Naive thymus-derived CD4-positive, alpha-beta T cell (primary cell): ENCODE measurements around the gene HTR3B. TPM values are rescaled to one million over a fixed set of nuclear protein-coding genes. Genes with fewer than 3 reads are reported as not detected.

Experiments
- ATAC-seq: fragments of 150-1000 bp; cut with Tn5 transposase; 2 replicates; pipeline ENCODE4 v1.10.0; 2021; ENCODE audit warnings: mild to moderate bottlenecking, moderate library complexity
- CTCF ChIA-PET: fragments of 350-600 bp; sonication (Branson Sonifier 250); formaldehyde crosslinking; loops from one replicate; lab custom pipeline; 2021; ENCODE audit warnings: antibody characterized with exemption; lab: Charles Lee
- POLR2A ChIA-PET: fragments of 350-600 bp; sonication (Branson Sonifier 250); formaldehyde crosslinking; loops from one replicate; lab custom pipeline; 2021; ENCODE audit warnings: antibody characterized with exemption, inconsistent platforms; lab: Charles Lee
- DNase-seq, 9 donors: peaks; one replicate each; pipeline versions ENCODE4 v3.0.0 to v3.0.0-alpha.2; 2020 to 2022; ENCODE audit warnings: mixed read lengths in 1 of 9
- H3K27ac ChIP-seq: one replicate; pipeline ENCODE4 v1.7.0; 2013; ENCODE audit warnings: mild to moderate bottlenecking, low read depth, low read length, moderate library complexity
- H3K27me3 ChIP-seq, 2 donors: one replicate each; pipeline ENCODE4 v1.7.0; 2013; ENCODE audit warnings: low read length in 2 of 2, mild to moderate bottlenecking in 2 of 2, moderate library complexity in 2 of 2; ENCODE audit not compliant: control insufficient read depth in 2 of 2, insufficient read depth in 2 of 2
- H3K36me3 ChIP-seq, 3 experiments: 1 replicate in 2 of 3; 2 replicates in 1 of 3; pipeline ENCODE4 v1.7.0; 2013; ENCODE audit warnings: low read length in 3 of 3, mild to moderate bottlenecking in 3 of 3, moderate library complexity in 1 of 3; ENCODE audit not compliant: insufficient read depth in 3 of 3, control insufficient read depth in 2 of 3
- H3K4me1 ChIP-seq, 2 donors: one replicate each; pipeline ENCODE4 v1.7.0; 2013; ENCODE audit warnings: low read length in 2 of 2, mild to moderate bottlenecking in 2 of 2, moderate library complexity in 1 of 2; ENCODE audit not compliant: control insufficient read depth in 2 of 2, insufficient read depth in 2 of 2
- H3K4me3 ChIP-seq: 2 replicates; pipeline ENCODE4 v1.7.0; 2013; ENCODE audit warnings: mild to moderate bottlenecking, low read length
- H3K9me3 ChIP-seq, 3 experiments: 1 replicate in 2 of 3; 2 replicates in 1 of 3; pipeline ENCODE4 v1.7.0; 2013; ENCODE audit warnings: low read length in 3 of 3; ENCODE audit not compliant: control insufficient read depth in 2 of 3
- H3K27ac Mint-ChIP-seq, 9 donors: one replicate each; pipeline ENCODE4 v1.8.0; 2020 to 2022; ENCODE audit warnings: mixed read lengths in 9 of 9, mild to moderate bottlenecking in 8 of 9, moderate library complexity in 5 of 9, inconsistent platforms in 2 of 9
- H3K27me3 Mint-ChIP-seq, 5 donors: one replicate each; pipeline ENCODE4 v1.8.0; 2021 to 2022; ENCODE audit warnings: mixed read lengths in 5 of 5, mild to moderate bottlenecking in 1 of 5
- H3K36me3 Mint-ChIP-seq, 5 donors: one replicate each; pipeline ENCODE4 v1.8.0; 2020 to 2022; ENCODE audit warnings: mixed read lengths in 5 of 5, mild to moderate bottlenecking in 3 of 5, inconsistent platforms in 1 of 5
- H3K4me1 Mint-ChIP-seq, 7 donors: one replicate each; pipeline ENCODE4 v1.8.0; 2020 to 2022; ENCODE audit warnings: mixed read lengths in 7 of 7, mild to moderate bottlenecking in 3 of 7, inconsistent platforms in 1 of 7
- H3K4me3 Mint-ChIP-seq, 10 donors: one replicate each; pipeline ENCODE4 v1.8.0; 2020 to 2022; ENCODE audit warnings: mild to moderate bottlenecking in 10 of 10, mixed read lengths in 10 of 10, moderate library complexity in 6 of 10, inconsistent platforms in 2 of 10
- H3K9me3 Mint-ChIP-seq, 11 donors: one replicate each; pipeline ENCODE4 v1.8.0; 2020 to 2022; ENCODE audit warnings: mixed read lengths in 11 of 11, mild to moderate bottlenecking in 4 of 11, inconsistent platforms in 1 of 11, moderate library complexity in 1 of 11
- intact Hi-C, 2 donors: fragments of 100-400 bp; cut with micrococcal nuclease; formaldehyde crosslinking; loops; one replicate each; pipeline ENCODE4 v1.15.1; 2023
- polyA plus RNA-seq, 2 donors: library from polyadenylated mRNA; unstranded; fragments of 300-500 nt; fragmentation: Illumina TruSeq; gene quantifications; one replicate each; pipeline ENCODE4 v1.2.3, GENCODE V29; 2021
- total RNA-seq, 6 experiments: library from RNA in 5 of 6; stranded (reverse) in 5 of 6; gene quantifications; 1 replicate in 5 of 6; 2 replicates in 1 of 6; pipeline ENCODE4 v1.2.3 and lab custom pipeline; 2021 to 2026

HTR3B gene
- total and polyA plus RNA-seq, 7 experiments from 2014 or later, result not detected

- Histone ChIP-seq H3K27me3 (no peaks in the 10 kb centered on the region), H3K4me1 (no peaks in the 10 kb centered on the region), H3K4me3 (peak overlapping the region; percentile 79), H3K9me3 (no peaks in the 10 kb centered on the region), H3K27ac (peak overlapping the region; percentile 78), H3K36me3 (no peaks in the 10 kb centered on the region)
- no peaks in the 10 kb centered on the region for H3K27me3 Mint-ChIP-seq
- intact Hi-C loops, result loop anchor here (1.0 to 10.0 kb wide), 11 partner anchors 12 to 2000 kb away; partner anchors contain the start of genes C11orf71 (in 2 of the 2), RBM7 (in 2 of the 2), ZW10 (in 2 of the 2) and ALG9 (in 1 of the 2)
- H3K36me3 Mint-ChIP-seq, result peaks cover 0 to 22% (median 4%) of the 10 kb centered on the region in 5 donors
- ATAC-seq, result peak; percentile 41
- POLR2A ChIA-PET, result no interaction called here
- peaks cover 0 to 6% (median 0%) of the 10 kb centered on the region in 11 donors for H3K9me3 Mint-ChIP-seq
- CTCF ChIA-PET, result no interaction called here
- peak overlapping the region; percentile 56 to 95 (median 83) for H3K27ac Mint-ChIP-seq
- peak overlapping the region; percentile 81 to 98 (median 92) for H3K4me3 Mint-ChIP-seq
- peak in 3 of 9 donors; percentile 9 to 14 (median 11) for DNase-seq
- H3K4me1 Mint-ChIP-seq, result peaks cover 35 to 61% (median 54%) of the 10 kb centered on the region in 7 donors
Measured at GRCh38 chr11:113874581-113875233, 29.9 kb upstream of the HTR3B start.

DNA sequence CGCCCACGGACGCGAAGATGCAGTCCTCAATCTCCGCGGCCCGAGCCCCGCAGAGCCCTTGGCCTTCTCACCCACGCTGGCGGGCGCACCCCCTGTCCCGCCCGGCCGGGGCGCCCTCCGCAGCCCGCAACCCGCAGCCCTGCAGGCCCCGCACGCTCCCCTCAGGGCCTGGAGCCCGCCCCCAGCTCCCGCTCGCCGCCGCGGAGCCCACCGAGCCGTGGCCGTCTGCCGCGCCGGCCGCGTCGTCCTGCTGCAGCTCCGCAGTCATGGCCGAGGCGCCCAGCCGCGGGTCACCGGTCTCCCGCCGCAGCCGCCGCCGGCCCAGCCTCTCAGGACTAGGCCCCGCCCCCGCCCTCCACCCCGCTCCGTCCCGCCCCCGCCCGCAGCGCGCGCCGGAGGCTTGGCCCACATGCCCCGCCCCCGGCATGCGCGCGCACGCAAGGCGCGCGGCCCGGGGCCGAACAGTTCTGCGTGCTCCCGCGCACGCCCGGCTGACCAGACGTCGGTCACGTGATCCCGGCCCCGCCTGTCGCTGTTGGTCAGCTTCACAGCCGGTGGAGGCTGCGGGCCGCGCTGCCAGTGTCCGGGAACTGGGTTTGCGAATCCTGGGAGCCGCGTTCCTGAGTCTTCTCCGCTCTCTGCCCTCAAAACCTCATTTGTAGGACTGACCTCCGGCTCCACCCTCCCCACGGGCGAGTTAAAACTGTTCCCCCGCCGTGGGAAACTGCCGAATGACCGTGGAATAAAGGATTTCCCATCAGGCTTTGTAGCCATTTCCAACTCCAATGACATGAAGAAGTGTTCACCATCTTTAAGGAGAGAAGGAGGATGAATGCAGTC, 29.1 kb upstream of the HTR3B start, which contains the start of gene USP28:
Gene USP28 (minus strand): TSS at position 339 of the 840 bp plus-strand sequence. CDS start 71 bp downstream, at position 268.
- H3K4me1 ChIP-seq, result no peaks in the 10 kb centered on the region
- intact Hi-C loops, result loop anchor here (1.0 to 10.0 kb wide), 12 partner anchors 13 to 2001 kb away; partner anchors contain the start of genes C11orf71 (in 2 of the 2), RBM7 (in 2 of the 2), TTC12 (in 2 of the 2) and ZW10 (in 2 of the 2)
- DNase-seq (peak; percentile 49 to 92 (median 73)), ATAC-seq (peak; percentile 97)
- no peaks in the 10 kb centered on the region for H3K9me3 ChIP-seq
- Mint-ChIP-seq H3K9me3 (peaks cover 0 to 7% (median 2%) of the 10 kb centered on the region in 11 donors), H3K4me1 (peaks cover 34 to 59% (median 54%) of the 10 kb centered on the region in 7 donors), H3K27ac (peak within 1 kb of the TSS; percentile 91 to 99 (median 98)), H3K27me3 (no peaks in the 10 kb centered on the region), H3K36me3 (peaks cover 0 to 22% (median 4%) of the 10 kb centered on the region in 5 donors), H3K4me3 (peak within 1 kb of the TSS; percentile 88 to 100 (median 98))
- CTCF ChIA-PET, result interaction anchor here (0.6 kb wide), 1 partner anchor 79 kb away, joined by 5 read pairs; no protein-coding TSS in a partner anchor
- peak within 1 kb of the TSS; percentile 79 for H3K4me3 ChIP-seq
- H3K27me3 ChIP-seq, result no peaks in the 10 kb centered on the region
- H3K27ac ChIP-seq, result peak within 1 kb of the TSS; percentile 78
- no peaks in the 10 kb centered on the region for H3K36me3 ChIP-seq
- POLR2A ChIA-PET, result no interaction called here

- DNase-seq (peak in 2 of 9 donors; percentile 3 to 6), ATAC-seq (no peak)
- Histone ChIP-seq H3K27ac (peak overlapping the region; percentile 78), H3K4me1 (no peaks in the 10 kb centered on the region), H3K36me3 (no peaks in the 10 kb centered on the region), H3K27me3 (no peaks in the 10 kb centered on the region), H3K9me3 (no peaks in the 10 kb centered on the region), H3K4me3 (peak overlapping the region; percentile 79)
- POLR2A ChIA-PET, result no interaction called here
- Mint-ChIP-seq H3K36me3 (peaks cover 0 to 19% (median 0%) of the 10 kb centered on the region in 5 donors), H3K4me1 (peaks cover 27 to 52% (median 46%) of the 10 kb centered on the region in 7 donors), H3K27me3 (no peaks in the 10 kb centered on the region), H3K4me3 (peak overlapping the region; percentile 88 to 100 (median 98)), H3K9me3 (peaks cover 0 to 7% (median 2%) of the 10 kb centered on the region in 11 donors), H3K27ac (peak overlapping the region; percentile 91 to 99 (median 98))
- CTCF ChIA-PET, result interaction anchor here (0.6 kb wide), 1 partner anchor 80 kb away, joined by 5 read pairs; no protein-coding TSS in a partner anchor
- intact Hi-C loops, result loop anchor here (1.0 to 10.0 kb wide), 5 partner anchors 183 to 2001 kb away; partner anchors contain the start of genes ALG9 (in 1 of the 2), CFAP68 (in 1 of the 2), FDXACB1 (in 1 of the 2) and PTS (in 1 of the 2)
Measured at GRCh38 chr11:113876074-113876797, 28.4 kb upstream of the HTR3B start.

GRCh38 chr11:113876798-113877669, 27.6 kb upstream of the HTR3B start:
- no peak for ATAC-seq
- POLR2A ChIA-PET, result no interaction called here
- no peak overlapping the region for H3K4me3 ChIP-seq

GRCh38 chr11:113877670-113878055, 26.9 kb upstream of the HTR3B start:
- H3K4me3 Mint-ChIP-seq, result peak overlapping the region in 3 of 10 donors; percentile 2 to 99 (median 18)
- H3K36me3 ChIP-seq, result no peaks in the 10 kb centered on the region
- H3K9me3 Mint-ChIP-seq, result peaks cover 0 to 7% (median 2%) of the 10 kb centered on the region in 11 donors
- no peaks in the 10 kb centered on the region for H3K9me3 ChIP-seq
- intact Hi-C loops, result loop anchor here (5.0 to 10.0 kb wide), 3 partner anchors 307 to 2003 kb away; partner anchors contain the start of genes ALG9 (in 1 of the 2), CFAP68 (in 1 of the 2), FDXACB1 (in 1 of the 2) and PTS (in 1 of the 2)
- no peak overlapping the region for H3K4me3 ChIP-seq
- ChIA-PET POLR2A (no interaction called here), CTCF (no interaction called here)
- DNase-seq (no peak), ATAC-seq (no peak)
- H3K27me3 Mint-ChIP-seq, result no peaks in the 10 kb centered on the region
- H3K4me1 Mint-ChIP-seq, result peaks cover 23 to 40% (median 35%) of the 10 kb centered on the region in 7 donors
- H3K27ac ChIP-seq, result no peak overlapping the region
- no peaks in the 10 kb centered on the region for H3K4me1 ChIP-seq
- H3K36me3 Mint-ChIP-seq, result peaks cover 0 to 17% (median 0%) of the 10 kb centered on the region in 5 donors
- peak overlapping the region in 7 of 9 donors; percentile 3 to 98 (median 74) for H3K27ac Mint-ChIP-seq
- no peaks in the 10 kb centered on the region for H3K27me3 ChIP-seq

More at GRCh38 chr11:113876798-113877669, 27.6 kb upstream of the HTR3B start:
- Mint-ChIP-seq H3K9me3 (peaks cover 0 to 7% (median 2%) of the 10 kb centered on the region in 11 donors), H3K27ac (peak overlapping the region; percentile 3 to 99 (median 91)), H3K4me3 (peak overlapping the region; percentile 88 to 100 (median 98)), H3K4me1 (peaks cover 26 to 46% (median 40%) of the 10 kb centered on the region in 7 donors), H3K27me3 (no peaks in the 10 kb centered on the region), H3K36me3 (peaks cover 0 to 19% (median 0%) of the 10 kb centered on the region in 5 donors)
- Histone ChIP-seq H3K27me3 (no peaks in the 10 kb centered on the region), H3K36me3 (no peaks in the 10 kb centered on the region), H3K4me1 (no peaks in the 10 kb centered on the region), H3K27ac (peak overlapping the region; percentile 41), H3K9me3 (no peaks in the 10 kb centered on the region)
- intact Hi-C loops, result loop anchor here (1.0 to 10.0 kb wide), 5 partner anchors 182 to 2002 kb away; partner anchors contain the start of genes ALG9 (in 1 of the 2), CFAP68 (in 1 of the 2), FDXACB1 (in 1 of the 2) and PTS (in 1 of the 2)
- CTCF ChIA-PET, result no interaction called here
- DNase-seq, result no peak
